ENCODE data around the gene JAZF1.

Gene JAZF1

GRCh38 chr7:27946351-27946750, 234.2 kb downstream of the JAZF1 start:
- no peak for TF ChIP-seq CTCF (IDR thresholded peaks at IDR 0.05; ENCODE audit: low read depth, low read length)
- no peak overlapping the region for H3K4me3 ChIP-seq (ENCODE audit: low read depth, low read length)

GRCh38 chr7:27945058-27945795, 235.4 kb downstream of the JAZF1 start:
- H3K4me3 ChIP-seq (ENCODE audit: low read depth, low read length), result no peak overlapping the region
- TF ChIP-seq CTCF (IDR thresholded peaks at IDR 0.05; ENCODE audit: low read depth, low read length), result no peak

- H3K4me3 ChIP-seq (ENCODE audit: low read depth, low read length), result no peak overlapping the region
- TF ChIP-seq CTCF (IDR thresholded peaks at IDR 0.05; ENCODE audit: low read depth, low read length), result no peak
These were observed 236.0 kb downstream of the JAZF1 start for GRCh38 chr7:27944643-27945042.

GRCh38 chr7:27943241-27943640, 237.4 kb downstream of the JAZF1 start:
- no peak overlapping the region for H3K4me3 ChIP-seq (ENCODE audit: low read depth, low read length)
- TF ChIP-seq CTCF (IDR thresholded peaks at IDR 0.05; ENCODE audit: low read depth, low read length), result no peak

DNA sequence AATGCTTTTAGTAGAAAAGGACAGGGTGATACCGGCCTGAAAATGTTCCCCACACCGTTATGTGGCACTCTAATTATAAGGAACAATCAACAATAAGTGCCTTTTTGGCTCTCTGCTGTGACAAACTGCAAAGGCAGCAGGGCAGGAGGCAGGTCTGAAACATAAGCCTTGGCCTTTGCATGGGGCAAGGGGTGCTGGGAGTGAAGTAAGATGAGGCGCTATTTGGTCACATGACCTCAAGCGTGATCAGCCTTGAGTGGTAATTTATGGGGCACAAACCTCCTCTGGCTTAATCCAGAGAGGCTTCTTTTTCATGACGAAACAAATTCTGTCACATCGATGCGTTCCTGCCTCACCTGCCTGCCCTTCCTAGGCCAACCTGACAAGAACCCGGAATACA, 237.9 kb downstream of the JAZF1 start:
- no peak overlapping the region for H3K4me3 ChIP-seq (ENCODE audit: low read depth, low read length)
- TF ChIP-seq CTCF (IDR thresholded peaks at IDR 0.05; ENCODE audit: low read depth, low read length), result no peak

- H3K4me3 ChIP-seq (ENCODE audit: low read depth, low read length), result no peak overlapping the region
- TF ChIP-seq CTCF (IDR thresholded peaks at IDR 0.05; ENCODE audit: low read depth, low read length), result no peak
These were observed 239.1 kb downstream of the JAZF1 start for GRCh38 chr7:27941522-27941921.

DNA sequence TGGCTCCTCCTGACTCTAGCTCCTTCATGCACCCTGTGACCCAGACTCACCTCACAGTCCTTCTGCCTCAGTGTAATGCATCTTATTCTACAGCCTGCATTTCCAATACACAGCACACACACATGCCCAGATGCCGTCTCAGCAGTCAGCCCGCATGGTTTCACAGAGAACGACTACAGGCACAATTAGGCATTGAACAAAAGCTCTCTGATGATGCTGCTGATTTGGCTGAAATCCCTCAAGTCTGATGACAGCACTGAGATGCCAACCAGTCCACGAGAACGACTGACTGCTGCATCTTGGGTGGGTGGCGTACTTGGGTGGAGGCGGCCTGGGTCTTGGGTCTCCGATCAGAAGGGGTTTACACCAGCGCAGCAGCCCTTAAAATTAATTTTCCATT, 240.3 kb downstream of the JAZF1 start:
- H3K4me3 ChIP-seq (ENCODE audit: low read depth, low read length), result no peak overlapping the region
- no peak for TF ChIP-seq CTCF (IDR thresholded peaks at IDR 0.05; ENCODE audit: low read depth, low read length)
